ENCODE data around the gene C21orf58.

Gene C21orf58

GRCh38 chr21:46346296-46347202 lies 22.9 kb upstream of the C21orf58 start:
- Mint-ChIP-seq H3K36me3 (peaks cover 85% of the 10 kb centered on the region), H3K4me3 (no peak overlapping the region), H3K9me3 (no peaks in the 10 kb centered on the region), H3K4me1 (no peaks in the 10 kb centered on the region), H3K27ac (no peak overlapping the region)
- ATAC-seq (no peak), DNase-seq (ENCODE audit: low spot score in 2 of 2) (no peak)

GRCh38 chr21:46345861-46346260 lies 22.2 kb upstream of the C21orf58 start:
- Mint-ChIP-seq H3K36me3 (peaks cover 78% of the 10 kb centered on the region), H3K27ac (no peak overlapping the region), H3K4me3 (no peak overlapping the region), H3K4me1 (no peaks in the 10 kb centered on the region), H3K9me3 (no peaks in the 10 kb centered on the region)
- DNase-seq (ENCODE audit: low spot score in 2 of 2) (no peak), ATAC-seq (no peak)

GRCh38 chr21:46344219-46344915 lies 20.7 kb upstream of the C21orf58 start:
- no peaks in the 10 kb centered on the region for H3K9me3 Mint-ChIP-seq

DNA sequence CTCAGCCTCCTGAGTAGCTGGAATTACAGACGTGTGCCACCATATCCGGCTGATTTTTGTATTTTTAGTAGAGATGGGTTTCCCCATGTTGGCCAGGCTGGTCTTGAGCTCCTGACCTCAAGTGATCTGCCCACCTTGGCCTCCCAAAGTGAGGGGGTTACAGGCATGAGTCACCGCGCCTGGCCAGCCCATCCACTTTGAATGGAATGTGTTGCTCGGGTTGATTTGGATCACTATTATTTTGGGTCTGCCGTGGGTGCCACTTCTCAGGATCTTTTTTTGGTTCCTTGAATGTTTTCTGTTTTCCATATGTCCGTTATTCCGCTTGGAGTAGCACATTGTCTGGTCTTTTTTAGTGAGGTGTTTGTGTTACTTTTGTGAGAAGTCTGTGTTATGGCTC lies 17.3 kb upstream of the C21orf58 start:
- DNase-seq (ENCODE audit: low spot score in 2 of 2) (no peak), ATAC-seq (no peak)
- Mint-ChIP-seq H3K4me1 (peaks cover 10% of the 10 kb centered on the region), H3K27ac (no peak overlapping the region), H3K4me3 (no peak overlapping the region), H3K9me3 (no peaks in the 10 kb centered on the region), H3K36me3 (peaks cover 81% of the 10 kb centered on the region)

More at GRCh38 chr21:46344219-46344915, 20.7 kb upstream of the C21orf58 start:
- H3K4me1 Mint-ChIP-seq: peaks cover 10% of the 10 kb centered on the region
- peak overlapping the region; percentile 20 for H3K27ac Mint-ChIP-seq
- no peak overlapping the region for H3K4me3 Mint-ChIP-seq
- H3K36me3 Mint-ChIP-seq: peaks cover 77% of the 10 kb centered on the region
- ATAC-seq (no peak), DNase-seq (ENCODE audit: low spot score in 2 of 2) (no peak)

DNA sequence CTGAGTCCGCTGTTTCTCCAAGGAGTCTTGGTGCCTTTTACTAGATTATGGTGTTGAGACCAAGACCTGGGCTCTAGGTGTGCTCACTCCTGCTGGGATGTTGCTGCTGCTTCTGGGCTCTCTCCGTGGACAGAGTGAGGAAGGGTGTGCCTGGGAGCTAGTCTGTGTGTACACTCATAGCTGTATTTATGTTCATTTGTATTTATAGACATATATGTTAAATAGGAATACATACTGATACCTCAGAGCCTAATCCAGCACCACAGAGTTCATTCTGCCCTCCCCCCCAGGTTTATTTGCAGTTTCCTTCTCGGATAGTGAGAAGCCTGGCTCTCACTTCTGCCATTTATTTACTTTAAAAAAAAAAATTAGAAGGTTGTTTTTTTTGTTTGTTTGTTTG lies 12.9 kb upstream of the C21orf58 start:
- DNase-seq (ENCODE audit: low spot score in 2 of 2): no peak
- H3K4me3 Mint-ChIP-seq: no peak overlapping the region
- peaks cover 84% of the 10 kb centered on the region for H3K36me3 Mint-ChIP-seq
- no peaks in the 10 kb centered on the region for H3K9me3 Mint-ChIP-seq
- no peak overlapping the region for H3K27ac Mint-ChIP-seq
- H3K4me1 Mint-ChIP-seq: peaks cover 10% of the 10 kb centered on the region
- ATAC-seq: no peak

DNA sequence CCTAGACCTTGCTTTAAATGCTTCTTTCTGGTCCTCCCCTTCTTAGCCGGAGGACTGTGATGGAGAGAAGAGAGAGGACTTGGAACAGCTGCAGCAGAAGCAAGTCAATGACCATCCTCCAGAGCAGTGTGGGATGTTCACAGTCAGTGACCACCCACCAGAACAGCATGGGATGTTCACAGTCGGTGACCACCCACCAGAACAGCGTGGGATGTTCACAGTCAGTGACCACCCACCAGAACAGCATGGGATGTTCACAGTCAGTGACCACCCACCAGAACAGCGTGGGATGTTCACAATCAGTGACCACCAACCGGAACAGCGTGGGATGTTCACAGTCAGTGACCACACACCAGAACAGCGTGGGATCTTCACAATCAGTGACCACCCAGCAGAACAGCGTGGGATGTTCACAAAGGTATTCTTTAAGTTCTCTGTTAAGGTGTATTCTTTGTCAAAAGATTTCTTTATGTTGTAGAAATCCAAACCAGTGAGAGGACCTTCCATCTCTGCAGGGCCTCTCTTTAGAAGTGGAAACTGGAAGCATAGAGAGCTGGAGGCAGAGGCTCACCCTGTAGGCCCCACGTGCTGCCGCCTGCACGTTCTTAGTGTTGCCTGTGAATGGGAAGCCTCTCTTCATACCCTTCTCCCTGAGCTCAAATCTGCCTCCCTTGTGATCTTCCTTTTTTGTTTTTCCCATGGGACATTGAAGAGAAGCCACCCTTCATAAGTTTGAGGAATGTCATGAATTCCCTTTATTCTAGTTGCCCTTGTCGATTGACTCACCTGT lies 10.9 kb upstream of the C21orf58 start:
- Mint-ChIP-seq H3K36me3 (peaks cover 91% of the 10 kb centered on the region), H3K27ac (no peak overlapping the region), H3K9me3 (no peaks in the 10 kb centered on the region), H3K4me1 (peaks cover 3% of the 10 kb centered on the region), H3K4me3 (no peak overlapping the region)
- DNase-seq (ENCODE audit: low spot score in 2 of 2) (no peak), ATAC-seq (no peak)

DNA sequence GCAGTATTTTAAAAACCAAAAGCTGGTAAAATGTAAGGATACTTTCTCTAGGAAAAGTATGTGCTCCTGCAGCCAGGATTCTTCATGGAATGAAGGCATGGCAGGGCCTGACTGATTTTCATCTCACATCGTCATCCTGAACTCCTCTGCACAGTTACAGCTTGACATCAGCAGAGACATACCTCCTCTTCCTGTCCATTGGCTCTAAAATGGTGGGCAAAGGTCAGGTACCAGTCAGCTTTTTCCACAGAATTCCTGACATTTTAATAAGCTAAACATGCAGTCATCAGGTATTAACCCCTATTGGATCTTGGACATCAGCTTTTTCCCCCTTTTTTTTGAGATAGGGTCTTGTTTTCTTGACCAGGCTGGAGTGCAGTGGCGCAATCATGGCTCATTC lies 6.1 kb upstream of the C21orf58 start:
- ATAC-seq (no peak), DNase-seq (ENCODE audit: low spot score in 2 of 2) (no peak)
- Mint-ChIP-seq H3K9me3 (no peaks in the 10 kb centered on the region), H3K36me3 (peaks cover 90% of the 10 kb centered on the region), H3K4me1 (peaks cover 14% of the 10 kb centered on the region), H3K4me3 (no peak overlapping the region), H3K27ac (no peak overlapping the region)

DNA sequence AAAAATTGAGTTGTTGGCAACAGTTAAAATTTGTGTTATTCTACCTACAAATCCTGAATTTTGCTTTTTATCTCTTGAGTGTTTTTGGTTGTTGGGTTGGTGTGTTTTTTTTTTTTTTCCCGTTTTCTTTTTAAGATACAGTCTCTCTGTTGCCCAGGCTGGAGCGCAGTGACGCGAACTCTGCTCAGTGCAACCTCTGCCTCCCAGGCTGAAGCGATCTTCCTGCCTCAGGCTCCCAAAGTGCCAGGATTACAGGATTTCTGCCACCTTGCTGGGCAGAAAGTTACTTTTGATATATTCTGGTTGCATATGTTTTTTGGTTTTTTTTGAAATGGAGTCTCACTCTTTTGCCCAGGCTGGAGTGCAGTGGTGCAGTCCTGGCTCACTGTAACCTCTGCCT lies 4.5 kb upstream of the C21orf58 start:
- Mint-ChIP-seq H3K36me3 (peaks cover 93% of the 10 kb centered on the region), H3K9me3 (no peaks in the 10 kb centered on the region), H3K27ac (no peak overlapping the region), H3K4me1 (peaks cover 14% of the 10 kb centered on the region), H3K4me3 (no peak overlapping the region)
- ATAC-seq (no peak), DNase-seq (ENCODE audit: low spot score in 2 of 2) (no peak)

DNA sequence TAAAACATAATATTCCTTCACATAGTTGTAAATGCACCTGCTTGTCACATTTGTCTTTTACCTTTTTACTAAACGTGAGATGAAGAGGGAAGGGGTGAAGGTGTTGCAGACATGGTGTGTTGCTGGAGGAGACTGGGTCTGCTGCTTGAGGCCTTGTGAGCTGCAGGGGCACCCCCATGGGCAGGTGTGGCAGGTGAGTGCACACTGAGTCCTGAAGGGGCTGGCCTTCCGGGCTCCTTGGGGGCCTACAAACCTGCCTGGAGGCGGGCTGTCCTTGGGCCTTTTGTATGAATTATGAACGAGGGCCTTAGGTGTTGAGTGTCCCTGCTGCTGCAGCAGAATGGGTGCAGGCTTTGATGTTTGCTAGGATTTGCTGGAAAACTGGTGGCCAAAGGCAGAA lies 4.0 kb upstream of the C21orf58 start:
- peaks cover 14% of the 10 kb centered on the region for H3K4me1 Mint-ChIP-seq
- no peak for DNase-seq (ENCODE audit: low spot score in 2 of 2)
- peaks cover 94% of the 10 kb centered on the region for H3K36me3 Mint-ChIP-seq
- H3K27ac Mint-ChIP-seq: no peak overlapping the region
- no peak overlapping the region for H3K4me3 Mint-ChIP-seq
- ATAC-seq: no peak
- no peaks in the 10 kb centered on the region for H3K9me3 Mint-ChIP-seq

DNA sequence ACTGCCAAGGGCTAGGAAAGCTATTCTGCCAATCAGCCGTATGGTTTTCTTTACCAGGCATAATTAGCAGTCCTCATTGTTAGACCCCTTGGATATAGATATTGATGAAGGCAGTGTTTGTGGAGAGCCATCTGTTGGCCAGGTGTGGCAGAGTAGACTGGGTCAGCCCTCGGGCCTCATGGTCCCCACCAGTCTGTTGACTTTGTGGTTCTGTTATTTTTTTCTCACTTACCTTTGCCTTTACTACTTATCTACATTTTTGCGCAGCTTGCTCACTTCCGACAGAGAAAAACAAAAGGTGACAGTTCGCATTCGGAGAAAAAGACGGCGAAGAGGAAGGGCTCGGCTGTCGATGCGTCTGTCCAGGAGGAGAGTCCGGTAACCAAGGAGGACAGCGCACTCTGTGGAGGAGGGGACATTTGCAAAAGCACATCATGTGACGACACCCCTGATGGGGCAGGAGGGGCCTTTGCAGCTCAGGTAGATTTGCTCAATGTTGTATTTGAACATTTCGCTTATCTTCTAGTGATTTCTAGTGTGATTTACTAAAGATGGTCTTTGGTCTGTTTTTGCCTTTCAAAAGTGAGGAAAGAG lies 2.5 kb upstream of the C21orf58 start:
- Mint-ChIP-seq H3K9me3 (no peaks in the 10 kb centered on the region), H3K4me1 (peaks cover 21% of the 10 kb centered on the region), H3K27ac (peak overlapping the region; percentile 74), H3K4me3 (peak overlapping the region; percentile 89), H3K36me3 (peaks cover 94% of the 10 kb centered on the region)
- ATAC-seq: no peak
- no peak for DNase-seq (ENCODE audit: low spot score in 2 of 2)

GRCh38 chr21:46325073-46325912 lies 1.6 kb upstream of the C21orf58 start:
- Mint-ChIP-seq H3K4me3 (peak overlapping the region; percentile 89), H3K9me3 (no peaks in the 10 kb centered on the region), H3K36me3 (peaks cover 94% of the 10 kb centered on the region), H3K4me1 (peaks cover 22% of the 10 kb centered on the region), H3K27ac (peak overlapping the region; percentile 74)
- peak in 1 of 2 donors; percentile 27 for DNase-seq (ENCODE audit: low spot score in 2 of 2)
- peak; percentile 2 for ATAC-seq

DNA sequence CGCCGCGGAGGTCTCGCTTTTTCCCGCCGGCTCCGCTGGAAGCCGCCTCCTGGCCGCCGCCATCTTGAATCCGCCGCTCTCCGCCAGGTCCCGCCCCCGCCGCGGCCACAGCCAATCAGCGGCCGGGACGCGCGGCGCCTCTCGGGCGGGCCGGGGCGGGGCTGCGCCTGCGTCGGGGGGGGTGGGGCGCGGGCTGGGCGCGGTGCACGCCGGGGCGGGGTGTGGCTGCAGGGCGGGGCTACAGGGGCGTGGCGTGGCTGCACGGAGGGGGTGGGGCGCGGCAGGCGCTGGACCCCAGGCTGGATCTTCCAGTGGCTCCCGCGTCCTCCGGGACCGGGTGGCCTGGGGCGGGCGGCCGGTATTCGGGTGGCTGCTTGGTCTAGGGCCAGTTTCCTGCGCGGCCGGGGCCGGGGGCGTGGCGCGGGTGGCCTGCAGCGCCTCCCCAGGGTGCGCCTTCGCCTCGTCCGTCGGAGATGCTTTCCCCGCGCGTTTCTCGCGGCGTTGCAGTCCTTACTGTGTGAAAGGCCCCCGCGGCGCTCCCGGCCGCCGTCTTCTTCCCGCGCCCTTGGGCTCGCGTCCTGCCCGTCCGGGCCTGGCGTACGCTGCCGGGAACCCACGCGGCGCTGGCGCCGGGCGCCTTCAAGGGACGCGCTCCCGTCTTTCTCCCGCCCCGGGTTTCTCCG lies 861 bp upstream of the C21orf58 start:
- no peaks in the 10 kb centered on the region for H3K9me3 Mint-ChIP-seq
- H3K27ac Mint-ChIP-seq: peak overlapping the region; percentile 98
- peak; percentile 83 for ATAC-seq
- peaks cover 89% of the 10 kb centered on the region for H3K36me3 Mint-ChIP-seq
- peak overlapping the region; percentile 89 for H3K4me3 Mint-ChIP-seq
- DNase-seq (ENCODE audit: low spot score in 2 of 2): peak; percentile 90 to 93
- peaks cover 22% of the 10 kb centered on the region for H3K4me1 Mint-ChIP-seq

GRCh38 chr21:46323227-46323709 lies 402 bp downstream of the C21orf58 start:
- H3K4me3 Mint-ChIP-seq: peak overlapping the region; percentile 89
- H3K27ac Mint-ChIP-seq: peak overlapping the region; percentile 98
- ATAC-seq: peak; percentile 4
- H3K4me1 Mint-ChIP-seq: peaks cover 22% of the 10 kb centered on the region
- no peak for DNase-seq (ENCODE audit: low spot score in 2 of 2)
- H3K9me3 Mint-ChIP-seq: no peaks in the 10 kb centered on the region
- H3K36me3 Mint-ChIP-seq: peaks cover 77% of the 10 kb centered on the region

Data from stimulated activated effector memory CD8-positive, alpha-beta T cell treated with anti-CD3 and anti-CD28 coated beads, Interleukin-12 subunit alpha, Interleukin-12 subunit beta, amount 100 ng/mL, for 72 hours (primary cell).